ENCODE results near the gene RIMBP2.

RIMBP2 gene

GRCh38 chr12:130459916-130460315, 256.2 kb downstream of the RIMBP2 start:
- DNase-seq (ENCODE audit: low read depth) = no peak
- H3K4me3 ChIP-seq (ENCODE audit: low read depth, low read length) = no peak overlapping the region
- 0 out of 2 replicates have a peak, but pooled peaks have one; percentile 2 for TF ChIP-seq CTCF (IDR thresholded peaks at IDR 0.05; ENCODE audit: control insufficient read depth, extremely low read depth, insufficient read depth)

GRCh38 chr12:130458341-130458740, 257.8 kb downstream of the RIMBP2 start:
- no peak for DNase-seq (ENCODE audit: low read depth)
- no peak for TF ChIP-seq CTCF (IDR thresholded peaks at IDR 0.05; ENCODE audit: control insufficient read depth, extremely low read depth, insufficient read depth)
- H3K4me3 ChIP-seq (ENCODE audit: low read depth, low read length) = no peak overlapping the region

GRCh38 chr12:130457215-130457614, 258.9 kb downstream of the RIMBP2 start:
- no peak overlapping the region for H3K4me3 ChIP-seq (ENCODE audit: low read depth, low read length)
- no peak for DNase-seq (ENCODE audit: low read depth)
- no peak for TF ChIP-seq CTCF (IDR thresholded peaks at IDR 0.05; ENCODE audit: control insufficient read depth, extremely low read depth, insufficient read depth)

GRCh38 chr12:130456375-130457199, 259.5 kb downstream of the RIMBP2 start:
- no peak overlapping the region for H3K4me3 ChIP-seq (ENCODE audit: low read depth, low read length)
- TF ChIP-seq CTCF (IDR thresholded peaks at IDR 0.05; ENCODE audit: control insufficient read depth, extremely low read depth, insufficient read depth) = no peak
- peak; percentile 30 for DNase-seq (ENCODE audit: low read depth)

- no peak overlapping the region for H3K4me3 ChIP-seq (ENCODE audit: low read depth, low read length)
- no peak for TF ChIP-seq CTCF (IDR thresholded peaks at IDR 0.05; ENCODE audit: control insufficient read depth, extremely low read depth, insufficient read depth)
- DNase-seq (ENCODE audit: low read depth) = no peak
These were observed 260.9 kb downstream of the RIMBP2 start for GRCh38 chr12:130455161-130455560.

GRCh38 chr12:130454296-130454695, 261.8 kb downstream of the RIMBP2 start:
- H3K4me3 ChIP-seq (ENCODE audit: low read depth, low read length) = no peak overlapping the region
- DNase-seq (ENCODE audit: low read depth) = no peak
- TF ChIP-seq CTCF (IDR thresholded peaks at IDR 0.05; ENCODE audit: control insufficient read depth, extremely low read depth, insufficient read depth) = no peak

GRCh38 chr12:130452546-130452945, 263.6 kb downstream of the RIMBP2 start:
- no peak for DNase-seq (ENCODE audit: low read depth)
- H3K4me3 ChIP-seq (ENCODE audit: low read depth, low read length) = no peak overlapping the region
- no peak for TF ChIP-seq CTCF (IDR thresholded peaks at IDR 0.05; ENCODE audit: control insufficient read depth, extremely low read depth, insufficient read depth)

All from LNCaP clone FGC (cell line).